Transverse colon (tissue), 4 donors: ENCODE data around the gene NUB1.

Experiments
- CTCF ChIP-seq, 5 experiments: fragments of 200-600 bp in 3 of 5; fragments of 450-650 bp in 2 of 5; sonication (generic) in 3 of 5; IDR thresholded peaks; 1 replicate in 2 of 5; 2 replicates in 3 of 5; pipeline ENCODE4 v1.5.1; 2016 to 2017; ENCODE audit warnings: antibody characterized with exemption in 5 of 5, inconsistent platforms in 3 of 5, mild to moderate bottlenecking in 2 of 5, moderate library complexity in 1 of 5
- POLR2A ChIP-seq: fragments of 450-650 bp; IDR thresholded peaks from one replicate; pipeline ENCODE4 v1.6.1; 2016; ENCODE audit warnings: antibody characterized with exemption, mild to moderate bottlenecking, moderate library complexity
- POLR2AphosphoS5 ChIP-seq, 3 donors: sonication (generic); formaldehyde crosslinking; IDR thresholded peaks; one replicate each; pipeline ENCODE4 v1.6.1; 2016; ENCODE audit warnings: antibody characterized with exemption in 3 of 3

DNA sequence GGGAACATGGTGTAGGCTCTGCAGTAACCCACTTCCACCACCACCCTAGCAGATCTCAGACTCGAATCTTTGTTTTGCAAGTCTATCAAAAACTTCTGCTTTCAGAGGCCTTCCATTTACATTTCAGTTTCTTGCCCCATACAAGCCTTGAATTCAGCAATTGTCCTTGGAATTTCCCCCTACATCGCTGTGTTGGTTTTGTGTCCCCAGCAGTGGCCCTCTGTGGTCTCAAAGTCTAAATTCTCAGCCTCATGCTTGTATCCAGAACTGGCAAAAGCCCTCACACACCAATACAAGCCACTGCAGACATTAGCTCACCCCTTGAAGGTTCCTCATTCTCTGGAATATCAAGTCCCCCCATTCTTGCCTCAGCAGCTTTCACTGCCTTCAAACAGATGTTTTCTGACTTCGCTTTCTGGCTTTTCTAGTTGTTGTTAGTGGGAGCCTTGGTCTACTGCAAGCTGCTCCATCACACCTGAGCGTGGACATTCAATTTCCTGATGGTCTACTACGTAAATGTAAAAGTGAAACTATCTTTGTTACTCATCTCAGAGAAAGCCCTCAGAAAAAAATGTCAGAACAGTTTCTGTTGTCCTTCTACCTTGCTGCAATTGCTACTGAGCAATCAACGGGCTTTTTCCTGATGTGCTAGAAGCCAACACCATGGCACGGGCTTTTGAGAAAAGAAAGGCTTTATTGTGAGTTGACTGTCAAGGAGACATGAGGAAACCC is 1.8 kb upstream of the NUB1 start:
- TF ChIP-seq CTCF (IDR thresholded peaks at IDR 0.05) (no peak), POLR2AphosphoS5 (IDR thresholded peaks at IDR 0.05) (no peak), POLR2A (no peak)
